ENCODE measurements around the gene TLCD3B. TPM values are rescaled to one million over a fixed set of nuclear protein-coding genes. Genes with fewer than 3 reads are reported as not detected.

TLCD3B gene
- total RNA-seq, 4 donors from 2014 or later, result 0.23 TPM; not detected in 3

- DNase-seq (ENCODE audit: extremely low spot score), result no peak
- H3K36me3 ChIP-seq, result peaks cover 67 to 100% (median 99%) of the 10 kb centered on the region in 4 donors
- WGBS, result 84% methylated on average over 20 of the region's 35 CpGs
- intact Hi-C loops (cut with DNase I), result no loop called here
- H3K27ac ChIP-seq (replicated peaks in 1 of 4), result no peak overlapping the region
- no peak overlapping the region for H3K4me3 ChIP-seq
- H3K27me3 ChIP-seq, result no peaks in the 10 kb centered on the region
- H3K9me3 ChIP-seq, result no peaks in the 10 kb centered on the region
- H3K4me1 ChIP-seq, result peaks cover 0 to 5% (median 0%) of the 10 kb centered on the region in 4 donors
- TF ChIP-seq POLR2AphosphoS5 (IDR thresholded peaks at IDR 0.05) (no peak), POLR2A (IDR thresholded peaks at IDR 0.05; ENCODE audit: low read depth) (no peak), EP300 (IDR thresholded peaks at IDR 0.05) (no peak)
- TF ChIP-seq, protein P1, sequence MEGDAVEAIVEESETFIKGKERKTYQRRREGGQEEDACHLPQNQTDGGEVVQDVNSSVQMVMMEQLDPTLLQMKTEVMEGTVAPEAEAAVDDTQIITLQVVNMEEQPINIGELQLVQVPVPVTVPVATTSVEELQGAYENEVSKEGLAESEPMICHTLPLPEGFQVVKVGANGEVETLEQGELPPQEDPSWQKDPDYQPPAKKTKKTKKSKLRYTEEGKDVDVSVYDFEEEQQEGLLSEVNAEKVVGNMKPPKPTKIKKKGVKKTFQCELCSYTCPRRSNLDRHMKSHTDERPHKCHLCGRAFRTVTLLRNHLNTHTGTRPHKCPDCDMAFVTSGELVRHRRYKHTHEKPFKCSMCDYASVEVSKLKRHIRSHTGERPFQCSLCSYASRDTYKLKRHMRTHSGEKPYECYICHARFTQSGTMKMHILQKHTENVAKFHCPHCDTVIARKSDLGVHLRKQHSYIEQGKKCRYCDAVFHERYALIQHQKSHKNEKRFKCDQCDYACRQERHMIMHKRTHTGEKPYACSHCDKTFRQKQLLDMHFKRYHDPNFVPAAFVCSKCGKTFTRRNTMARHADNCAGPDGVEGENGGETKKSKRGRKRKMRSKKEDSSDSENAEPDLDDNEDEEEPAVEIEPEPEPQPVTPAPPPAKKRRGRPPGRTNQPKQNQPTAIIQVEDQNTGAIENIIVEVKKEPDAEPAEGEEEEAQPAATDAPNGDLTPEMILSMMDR (IDR thresholded peaks at IDR 0.05), result no peak
Measured at GRCh38 chr16:29987371-29988085, 43.5 kb downstream of the TLCD3B start.

DNA sequence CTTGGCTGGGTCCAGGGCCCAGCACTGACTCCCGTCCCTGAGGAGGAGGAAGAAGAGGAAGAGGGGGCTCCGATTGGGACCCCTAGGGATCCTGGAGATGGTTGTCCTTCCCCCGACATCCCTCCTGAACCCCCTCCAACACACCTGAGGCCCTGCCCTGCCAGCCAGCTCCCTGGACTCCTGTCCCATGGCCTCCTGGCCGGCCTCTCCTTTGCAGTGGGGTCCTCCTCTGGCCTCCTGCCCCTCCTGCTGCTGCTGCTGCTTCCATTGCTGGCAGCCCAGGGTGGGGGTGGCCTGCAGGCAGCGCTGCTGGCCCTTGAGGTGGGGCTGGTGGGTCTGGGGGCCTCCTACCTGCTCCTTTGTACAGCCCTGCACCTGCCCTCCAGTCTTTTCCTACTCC is 44.1 kb downstream of the TLCD3B start:
- intact Hi-C loops (cut with DNase I), result no loop called here
- Histone ChIP-seq H3K9me3 (no peaks in the 10 kb centered on the region), H3K36me3 (peaks cover 73 to 100% (median 99%) of the 10 kb centered on the region in 4 donors), H3K27ac (replicated peaks in 1 of 4) (no peak overlapping the region), H3K4me3 (no peak overlapping the region), H3K27me3 (no peaks in the 10 kb centered on the region), H3K4me1 (no peaks in the 10 kb centered on the region)
- no peak for DNase-seq (ENCODE audit: extremely low spot score)
- TF ChIP-seq POLR2A (IDR thresholded peaks at IDR 0.05; ENCODE audit: low read depth) (no peak), POLR2AphosphoS5 (IDR thresholded peaks at IDR 0.05) (no peak), EP300 (IDR thresholded peaks at IDR 0.05) (no peak)
- TF ChIP-seq, protein P1 (IDR thresholded peaks at IDR 0.05), result no peak
- 88% methylated on average over 1 of the region's 5 CpGs for WGBS

DNA sequence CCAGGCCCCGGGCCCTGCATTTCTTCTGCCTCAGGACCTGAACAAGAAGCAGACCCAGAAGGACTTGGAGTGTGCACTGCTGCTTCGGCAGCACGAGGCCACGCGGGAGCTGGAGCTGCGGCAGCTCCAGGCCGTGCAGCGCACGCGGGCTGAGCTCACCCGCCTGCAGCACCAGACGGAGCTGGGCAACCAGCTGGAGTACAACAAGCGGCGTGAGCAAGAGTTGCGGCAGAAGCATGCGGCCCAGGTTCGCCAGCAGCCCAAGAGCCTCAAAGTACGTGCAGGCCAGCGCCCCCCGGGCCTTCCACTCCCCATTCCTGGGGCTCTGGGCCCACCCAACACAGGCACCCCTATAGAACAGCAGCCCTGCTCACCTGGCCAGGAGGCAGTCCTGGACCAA is 44.8 kb downstream of the TLCD3B start:
- DNase-seq (ENCODE audit: extremely low spot score), result no peak
- Histone ChIP-seq H3K27me3 (no peaks in the 10 kb centered on the region), H3K9me3 (no peaks in the 10 kb centered on the region), H3K4me3 (no peak overlapping the region), H3K36me3 (peaks cover 79 to 100% (median 100%) of the 10 kb centered on the region in 4 donors), H3K27ac (replicated peaks in 1 of 4) (no peak overlapping the region), H3K4me1 (no peaks in the 10 kb centered on the region)
- TF ChIP-seq POLR2A (IDR thresholded peaks at IDR 0.05; ENCODE audit: low read depth), result no peak
- TF ChIP-seq EP300 (IDR thresholded peaks at IDR 0.05), result no peak
- no peak for TF ChIP-seq POLR2AphosphoS5 (IDR thresholded peaks at IDR 0.05)
- TF ChIP-seq, protein P1 (IDR thresholded peaks at IDR 0.05), result no peak
- 100% methylated on average over 1 of the region's 20 CpGs for WGBS
- intact Hi-C loops (cut with DNase I), result no loop called here

- no peak for TF ChIP-seq EP300 (IDR thresholded peaks at IDR 0.05)
- no peak for DNase-seq (ENCODE audit: extremely low spot score)
- Histone ChIP-seq H3K27me3 (no peaks in the 10 kb centered on the region), H3K4me3 (no peak overlapping the region), H3K36me3 (peaks cover 79 to 100% (median 100%) of the 10 kb centered on the region in 4 donors), H3K4me1 (no peaks in the 10 kb centered on the region), H3K9me3 (no peaks in the 10 kb centered on the region), H3K27ac (replicated peaks in 1 of 4) (no peak overlapping the region)
- 94% methylated on average over 26 of the region's 28 CpGs for WGBS
- intact Hi-C loops (cut with DNase I), result no loop called here
Measured at GRCh38 chr16:29985271-29985811, 45.7 kb downstream of the TLCD3B start.

DNA sequence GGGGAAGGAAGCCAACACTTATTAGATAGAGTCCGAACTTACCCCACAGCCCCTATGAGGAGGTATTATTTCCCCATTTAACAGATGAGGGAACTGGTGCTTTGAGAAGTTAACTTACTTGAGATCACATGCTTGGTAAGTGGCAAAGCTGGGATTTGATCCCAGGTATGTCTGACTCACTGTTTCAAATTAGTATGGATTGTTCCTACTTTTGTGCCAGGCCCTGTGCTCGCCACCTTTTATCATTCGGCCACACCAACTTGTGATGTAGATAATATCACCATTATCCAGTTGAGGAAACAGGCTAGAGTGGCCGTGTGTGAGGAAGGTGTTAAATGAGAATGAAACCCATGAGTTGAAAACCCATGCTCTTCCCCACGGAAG is 46.3 kb downstream of the TLCD3B start:
- Histone ChIP-seq H3K4me3 (no peak overlapping the region), H3K36me3 (peaks cover 81 to 100% (median 100%) of the 10 kb centered on the region in 4 donors), H3K27me3 (no peaks in the 10 kb centered on the region), H3K9me3 (no peaks in the 10 kb centered on the region), H3K27ac (replicated peaks in 1 of 4) (no peak overlapping the region), H3K4me1 (no peaks in the 10 kb centered on the region)
- TF ChIP-seq POLR2AphosphoS5 (IDR thresholded peaks at IDR 0.05) (no peak), POLR2A (IDR thresholded peaks at IDR 0.05; ENCODE audit: low read depth) (no peak), EP300 (IDR thresholded peaks at IDR 0.05) (no peak)
- TF ChIP-seq, protein P1 (IDR thresholded peaks at IDR 0.05), result no peak
- intact Hi-C loops (cut with DNase I), result no loop called here
- no peak for DNase-seq (ENCODE audit: extremely low spot score)
- 91% methylated on average over 5 of the region's 5 CpGs for WGBS
